GM12801 (cell line): ENCODE results near the gene SNCB.

Experiments used
- CTCF ChIP-seq: IDR thresholded peaks from one replicate; pipeline ENCODE4 v1.5.1; 2011; ENCODE audit warnings: control low read depth; ENCODE audit not compliant: insufficient read length; ENCODE audit errors: extremely low read depth

SNCB gene

GRCh38 chr5:176596689-176597416, 33.5 kb downstream of the SNCB start:
- TF ChIP-seq CTCF, result no peak

- TF ChIP-seq CTCF, result no peak
These were observed 34.2 kb downstream of the SNCB start for GRCh38 chr5:176596069-176596644.

- TF ChIP-seq CTCF, result no peak
These were observed 34.9 kb downstream of the SNCB start for GRCh38 chr5:176595386-176595943.

GRCh38 chr5:176594554-176594953, 35.8 kb downstream of the SNCB start:
- TF ChIP-seq CTCF, result no peak

GRCh38 chr5:176593273-176593869, 37.0 kb downstream of the SNCB start:
- TF ChIP-seq CTCF, result no peak

- TF ChIP-seq CTCF, result no peak
These were observed 37.8 kb downstream of the SNCB start for GRCh38 chr5:176592573-176592972.

- TF ChIP-seq CTCF, result no peak
These were observed 40.2 kb downstream of the SNCB start for GRCh38 chr5:176590035-176590717.
